Stimulated activated naive CD8-positive, alpha-beta T cell treated with anti-CD3 and anti-CD28 coated beads, Interleukin-15, Interleukin-2, amounts not matched to agents 100 U/mL and 50 U/mL, for 24 hours (primary cell): ENCODE data around the gene MPDZ.

Experiments
- ATAC-seq: fragments of 150-1000 bp; cut with Tn5 transposase; one replicate; pipeline ENCODE4 v1.10.0; 2021
- DNase-seq: peaks from one replicate; pipeline ENCODE4 v3.0.0; 2021

Gene MPDZ

GRCh38 chr9:13279284-13280141, at the start of gene MPDZ:
Gene MPDZ (minus strand): TSS chr9:13279692. CDS start chr9:13250315, 29,377 bp downstream.
- DNase-seq, result peak; percentile 2
- no peak for ATAC-seq

GRCh38 chr9:13324988-13325387, 45.5 kb upstream of the MPDZ start:
- DNase-seq (no peak), ATAC-seq (no peak)

- ATAC-seq, result no peak
- DNase-seq, result no peak
Measured at GRCh38 chr9:13322828-13323550, 43.5 kb upstream of the MPDZ start.

- ATAC-seq, result no peak
- no peak for DNase-seq
Measured at GRCh38 chr9:13318027-13318426, 38.5 kb upstream of the MPDZ start.

- no peak for DNase-seq
- ATAC-seq, result no peak
Measured at GRCh38 chr9:13296972-13297371, 17.5 kb upstream of the MPDZ start.

GRCh38 chr9:13295556-13295955, 16.1 kb upstream of the MPDZ start:
- no peak for DNase-seq
- no peak for ATAC-seq

GRCh38 chr9:13292782-13293181, 13.3 kb upstream of the MPDZ start:
- ATAC-seq (no peak), DNase-seq (no peak)

- DNase-seq, result no peak
- no peak for ATAC-seq
Measured at GRCh38 chr9:13292158-13292557, 12.7 kb upstream of the MPDZ start.

- no peak for ATAC-seq
- DNase-seq, result no peak
Measured at GRCh38 chr9:13291718-13292117, 12.2 kb upstream of the MPDZ start.

- no peak for ATAC-seq
Measured at GRCh38 chr9:13284011-13284410, 4.5 kb upstream of the MPDZ start.

GRCh38 chr9:13282998-13283397, 3.5 kb upstream of the MPDZ start:
- ATAC-seq (no peak), DNase-seq (no peak)

More at GRCh38 chr9:13284011-13284410, 4.5 kb upstream of the MPDZ start:
- DNase-seq, result no peak

GRCh38 chr9:13281356-13282016, 2.0 kb upstream of the MPDZ start:
- no peak for ATAC-seq
- DNase-seq, result no peak

GRCh38 chr9:13278368-13279246, 885 bp downstream of the MPDZ start:
- ATAC-seq, result no peak
- peak; percentile 2 for DNase-seq

- no peak for DNase-seq
- no peak for ATAC-seq
Measured at GRCh38 chr9:13278023-13278367, 1.5 kb downstream of the MPDZ start.

- ATAC-seq, result no peak
- DNase-seq, result no peak
Measured at GRCh38 chr9:13274886-13275641, 4.4 kb downstream of the MPDZ start.

GRCh38 chr9:13270734-13271133, 8.8 kb downstream of the MPDZ start:
- no peak for ATAC-seq
- DNase-seq, result no peak

- DNase-seq (no peak), ATAC-seq (no peak)
Measured at GRCh38 chr9:13269589-13270452, 9.7 kb downstream of the MPDZ start.

GRCh38 chr9:13268469-13268868, 11.0 kb downstream of the MPDZ start:
- ATAC-seq (no peak), DNase-seq (no peak)

GRCh38 chr9:13267743-13268142, 11.7 kb downstream of the MPDZ start:
- DNase-seq, result no peak
- ATAC-seq, result no peak

- no peak for ATAC-seq
- no peak for DNase-seq
Measured at GRCh38 chr9:13266167-13266566, 13.3 kb downstream of the MPDZ start.
